WERI-Rb-1 (cell line): ENCODE data around the gene RSPRY1.

ENCODE experiments used
- DNase-seq: peaks from one replicate; pipeline ENCODE4 v3.0.0-alpha.2; 2020
- H3K27ac ChIP-seq: fragments of 250-450 bp; sonication (Bioruptor Pico); 2 replicates; pipeline ENCODE4 v1.5.1; 2020; ENCODE audit warnings: mild to moderate bottlenecking, moderate library complexity
- H3K27me3 ChIP-seq: fragments of 250-450 bp; sonication (Bioruptor Pico); 2 replicates; pipeline ENCODE4 v1.5.1; 2021; ENCODE audit warnings: mild to moderate bottlenecking, low read depth, moderate library complexity; ENCODE audit not compliant: insufficient read depth, severe bottlenecking
- H3K36me3 ChIP-seq: fragments of 250-450 bp; sonication (Bioruptor Pico); 2 replicates; pipeline ENCODE4 v1.5.1; 2020; ENCODE audit warnings: mild to moderate bottlenecking, moderate library complexity
- H3K4me3 ChIP-seq: 2 replicates; pipeline ENCODE4 v1.5.1; 2011; ENCODE audit warnings: low read depth, mild to moderate bottlenecking, control low read depth, low read length
- H3K9me3 ChIP-seq: fragments of 250-450 bp; sonication (Bioruptor Pico); 2 replicates; pipeline ENCODE4 v1.5.1; 2021; ENCODE audit warnings: mild to moderate bottlenecking, moderate library complexity; ENCODE audit not compliant: severe bottlenecking
- CTCF ChIP-seq: IDR thresholded peaks from 2 replicates; pipeline ENCODE4 v1.5.1; 2011; ENCODE audit warnings: low read depth, mild to moderate bottlenecking, control low read depth, inconsistent platforms, low read length

The RSPRY1 gene

DNA sequence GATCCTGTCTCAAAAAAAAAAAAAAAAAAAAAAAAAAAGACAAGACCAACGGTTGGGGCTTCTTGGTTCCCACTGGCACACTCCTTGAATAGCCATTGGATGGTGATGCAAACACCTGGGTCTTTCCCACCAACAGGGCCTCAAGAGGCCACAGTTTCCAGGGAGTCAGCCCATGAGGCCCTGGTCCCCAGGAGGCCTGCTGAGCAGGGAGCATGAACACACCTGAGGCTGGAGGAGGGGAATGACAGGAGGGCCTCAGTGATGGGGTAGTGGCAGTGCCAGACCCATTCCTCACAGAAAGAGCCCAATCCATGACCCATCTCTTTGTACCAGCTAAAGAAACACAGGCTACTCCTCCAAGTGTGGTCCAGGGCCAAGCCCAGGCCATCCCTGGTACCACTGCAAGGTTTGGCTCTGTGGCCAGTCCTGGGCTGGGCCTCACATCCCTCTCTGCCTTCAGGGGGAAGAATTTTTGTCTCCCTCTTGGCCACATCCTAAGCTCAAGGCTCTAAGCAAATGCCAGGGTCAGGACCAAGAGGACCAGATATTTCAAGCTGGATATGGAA is 72.9 kb downstream of the RSPRY1 start:
- H3K27ac ChIP-seq = no peak overlapping the region
- no peak overlapping the region for H3K4me3 ChIP-seq
- no peak for TF ChIP-seq CTCF
- peaks cover 5% of the 10 kb centered on the region for H3K36me3 ChIP-seq
- H3K9me3 ChIP-seq = no peaks in the 10 kb centered on the region
- H3K27me3 ChIP-seq = no peaks in the 10 kb centered on the region
- DNase-seq = no peak

DNA sequence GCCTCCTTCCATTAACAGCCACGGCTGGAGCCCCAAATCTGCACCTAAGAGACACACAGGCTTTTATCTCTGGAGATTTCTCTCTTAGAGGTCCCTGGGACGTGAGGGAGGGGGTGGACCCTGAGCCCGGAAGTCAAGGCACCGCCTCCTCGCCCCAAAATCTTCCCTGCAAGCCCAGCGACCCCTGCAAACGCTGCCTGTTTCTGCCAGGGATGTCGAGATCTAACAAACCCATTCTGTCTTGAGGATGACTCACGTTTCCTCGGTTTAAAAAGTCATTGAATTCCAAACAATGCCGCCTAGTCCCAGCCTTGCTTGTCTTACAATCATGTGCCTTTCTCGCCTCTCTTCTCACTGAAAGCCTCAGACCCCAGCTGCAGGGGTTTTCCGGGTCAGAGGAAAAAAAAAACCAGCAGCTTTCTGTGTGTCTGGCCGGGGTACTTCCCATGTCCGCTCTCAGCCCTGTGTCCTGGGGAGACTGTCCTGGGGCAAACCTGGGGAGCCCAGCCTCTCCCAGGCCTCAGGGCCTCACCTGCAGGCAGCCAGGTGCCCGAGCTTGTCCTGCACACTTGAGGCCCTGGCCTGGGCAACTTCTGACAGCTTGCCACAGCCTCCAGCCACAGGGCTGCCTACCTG is 74.3 kb downstream of the RSPRY1 start:
- H3K27me3 ChIP-seq = no peaks in the 10 kb centered on the region
- no peak overlapping the region for H3K27ac ChIP-seq
- H3K9me3 ChIP-seq = no peaks in the 10 kb centered on the region
- no peaks in the 10 kb centered on the region for H3K36me3 ChIP-seq
- TF ChIP-seq CTCF = no peak
- no peak overlapping the region for H3K4me3 ChIP-seq
- no peak for DNase-seq

DNA sequence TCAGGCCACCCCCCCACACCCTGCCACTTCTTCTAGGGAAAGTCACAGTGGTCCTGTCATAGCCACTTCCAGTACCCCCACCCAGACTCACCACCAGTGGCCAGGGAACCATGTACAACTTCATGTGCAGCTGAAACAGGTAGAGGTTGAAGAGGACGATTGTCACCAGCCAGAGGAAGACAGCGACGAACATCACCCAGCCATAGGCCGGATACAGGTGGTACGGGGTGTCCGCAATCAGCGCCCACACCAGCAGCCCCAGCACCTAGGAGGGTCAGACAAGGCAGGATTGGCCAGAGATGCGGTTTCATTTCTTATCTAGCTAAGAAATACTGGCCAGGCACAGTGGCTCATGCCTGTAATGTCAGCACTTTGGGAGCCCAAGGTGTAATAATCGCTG is 75.7 kb downstream of the RSPRY1 start:
- DNase-seq = no peak
- Histone ChIP-seq H3K27ac (no peak overlapping the region), H3K36me3 (no peaks in the 10 kb centered on the region), H3K27me3 (no peaks in the 10 kb centered on the region), H3K4me3 (no peak overlapping the region), H3K9me3 (no peaks in the 10 kb centered on the region)
- TF ChIP-seq CTCF = no peak

GRCh38 chr16:57262841-57263540 is 76.9 kb downstream of the RSPRY1 start:
- no peaks in the 10 kb centered on the region for H3K27me3 ChIP-seq
- H3K36me3 ChIP-seq = no peaks in the 10 kb centered on the region
- no peak for DNase-seq
- no peak overlapping the region for H3K4me3 ChIP-seq
- H3K27ac ChIP-seq = no peak overlapping the region
- H3K9me3 ChIP-seq = no peaks in the 10 kb centered on the region
- TF ChIP-seq CTCF = no peak

- no peak for TF ChIP-seq CTCF
These were observed 77.6 kb downstream of the RSPRY1 start for GRCh38 chr16:57263541-57264351.

More at GRCh38 chr16:57263541-57264351, 77.6 kb downstream of the RSPRY1 start:
- no peaks in the 10 kb centered on the region for H3K9me3 ChIP-seq
- no peaks in the 10 kb centered on the region for H3K27me3 ChIP-seq
- H3K4me3 ChIP-seq = no peak overlapping the region
- DNase-seq = no peak
- H3K27ac ChIP-seq = no peak overlapping the region
- no peaks in the 10 kb centered on the region for H3K36me3 ChIP-seq
